Colonic mucosa (tissue), 4 donors: Measurements from ENCODE around the gene MAGEA1. TPM values are rescaled to one million over a fixed set of nuclear protein-coding genes. Genes with fewer than 3 reads are reported as not detected.
"Not testable (repeated sequence)": the region's sequence is repeated elsewhere in the genome, so short reads cannot be mapped to it uniquely, and the experiment has no call there.

Experiments used
- DNase-seq: peaks from one replicate; pipeline ENCODE4 v3.0.0-alpha.2; 2020
- H3K27ac ChIP-seq: fragments of 200-600 bp; one replicate; pipeline ENCODE4 v1.8.0; 2021
- H3K27me3 ChIP-seq: fragments of 200-600 bp; one replicate; pipeline ENCODE4 v1.8.0; 2021
- H3K36me3 ChIP-seq: fragments of 200-600 bp; one replicate; pipeline ENCODE4 v1.8.0; 2021
- H3K4me1 ChIP-seq: fragments of 200-600 bp; one replicate; pipeline ENCODE4 v1.8.0; 2021; ENCODE audit warnings: mild to moderate bottlenecking
- H3K4me3 ChIP-seq: fragments of 200-600 bp; one replicate; pipeline ENCODE4 v1.8.0; 2021
- H3K9ac ChIP-seq, 2 donors: one replicate each; pipeline ENCODE4 v1.7.0; 2013; ENCODE audit warnings: control low read depth in 2 of 2, low read depth in 2 of 2, low read length in 2 of 2
- H3K9me3 ChIP-seq: fragments of 200-600 bp; one replicate; pipeline ENCODE4 v1.8.0; 2021
- intact Hi-C: fragments of 100-400 bp; cut with DNase I; formaldehyde crosslinking; loops from one replicate; pipeline ENCODE4 v1.14.1; 2022
- total RNA-seq, 2 donors: library from RNA; stranded (reverse); fragmentation: NEBNext Ultra II Directional in 1 of 2; extraction: Animal tissue kit (Norgen Biotek cat#: 25700) in 1 of 2; gene quantifications; one replicate each; pipeline ENCODE4 v1.2.1, GENCODE V29; 2021
- TF ChIP-seq, protein P1 (sequence below): fragments of 200-600 bp; IDR thresholded peaks from one replicate; pipeline ENCODE4 v1.8.0; 2022; ENCODE audit warnings: antibody characterized with exemption, mild to moderate bottlenecking
- donor health status: healthy.
- donor health status: DM: no; HTN: no; CAD: no.
- donor health status: DM: no; HTN: no; CAD: no.

MAGEA1 gene
- total RNA-seq, 2 donors from 2014 or later, result not detected

DNA sequence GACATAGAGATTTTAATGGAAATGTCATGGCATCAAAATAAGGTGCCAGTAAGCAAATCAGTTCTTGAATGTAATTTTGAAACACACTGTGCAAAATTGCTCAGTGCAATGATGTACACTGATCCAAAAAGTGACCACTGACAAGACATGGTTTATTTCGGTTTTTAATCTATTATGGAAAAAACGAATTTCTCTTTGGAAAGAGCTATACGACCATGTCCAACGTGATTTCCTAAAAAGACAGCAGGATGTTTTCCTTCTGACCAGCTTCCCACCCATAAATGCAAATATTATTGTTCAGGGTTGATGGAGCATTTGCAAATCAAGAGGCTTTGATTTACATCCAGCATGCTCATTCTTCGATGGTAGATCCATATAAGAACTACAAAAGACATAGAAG lies 17.1 kb upstream of the MAGEA1 start:
- no peak for DNase-seq
- Histone ChIP-seq H3K4me1 (no peaks in the 10 kb centered on the region), H3K36me3 (no peaks in the 10 kb centered on the region), H3K9me3 (no peaks in the 10 kb centered on the region), H3K9ac (no peak overlapping the region), H3K27ac (no peak overlapping the region), H3K4me3 (no peak overlapping the region), H3K27me3 (no peaks in the 10 kb centered on the region)
- TF ChIP-seq, protein P1, sequence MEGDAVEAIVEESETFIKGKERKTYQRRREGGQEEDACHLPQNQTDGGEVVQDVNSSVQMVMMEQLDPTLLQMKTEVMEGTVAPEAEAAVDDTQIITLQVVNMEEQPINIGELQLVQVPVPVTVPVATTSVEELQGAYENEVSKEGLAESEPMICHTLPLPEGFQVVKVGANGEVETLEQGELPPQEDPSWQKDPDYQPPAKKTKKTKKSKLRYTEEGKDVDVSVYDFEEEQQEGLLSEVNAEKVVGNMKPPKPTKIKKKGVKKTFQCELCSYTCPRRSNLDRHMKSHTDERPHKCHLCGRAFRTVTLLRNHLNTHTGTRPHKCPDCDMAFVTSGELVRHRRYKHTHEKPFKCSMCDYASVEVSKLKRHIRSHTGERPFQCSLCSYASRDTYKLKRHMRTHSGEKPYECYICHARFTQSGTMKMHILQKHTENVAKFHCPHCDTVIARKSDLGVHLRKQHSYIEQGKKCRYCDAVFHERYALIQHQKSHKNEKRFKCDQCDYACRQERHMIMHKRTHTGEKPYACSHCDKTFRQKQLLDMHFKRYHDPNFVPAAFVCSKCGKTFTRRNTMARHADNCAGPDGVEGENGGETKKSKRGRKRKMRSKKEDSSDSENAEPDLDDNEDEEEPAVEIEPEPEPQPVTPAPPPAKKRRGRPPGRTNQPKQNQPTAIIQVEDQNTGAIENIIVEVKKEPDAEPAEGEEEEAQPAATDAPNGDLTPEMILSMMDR, result no peak
- intact Hi-C loops, result no loop called here

DNA sequence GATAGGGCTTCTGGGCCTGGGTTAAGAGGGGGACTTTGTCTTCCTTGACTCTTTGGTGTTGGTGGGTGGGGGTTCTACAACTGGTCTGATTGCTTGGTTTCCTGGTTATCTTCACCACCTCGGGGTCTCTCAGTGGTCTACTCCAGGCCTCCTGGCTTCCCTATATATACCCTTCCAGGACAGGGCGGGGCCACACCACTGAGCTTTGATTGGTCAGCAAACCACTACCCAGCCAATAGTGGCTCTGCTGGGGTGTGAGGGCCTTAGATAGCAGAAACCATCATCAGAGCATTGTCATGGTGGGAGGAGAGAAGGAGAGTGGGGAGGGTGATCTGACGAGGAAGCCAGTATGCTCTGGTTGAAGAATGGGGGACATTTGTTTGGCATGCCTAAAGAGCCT lies 14.4 kb upstream of the MAGEA1 start:
- TF ChIP-seq, protein P1, result no peak
- H3K9me3 ChIP-seq, result no peaks in the 10 kb centered on the region
- H3K4me1 ChIP-seq, result no peaks in the 10 kb centered on the region
- no peak for DNase-seq
- H3K27me3 ChIP-seq, result no peaks in the 10 kb centered on the region
- H3K27ac ChIP-seq, result no peak overlapping the region
- H3K4me3 ChIP-seq, result no peak overlapping the region
- H3K36me3 ChIP-seq, result no peaks in the 10 kb centered on the region
- intact Hi-C loops, result no loop called here
- H3K9ac ChIP-seq, result no peak overlapping the region

DNA sequence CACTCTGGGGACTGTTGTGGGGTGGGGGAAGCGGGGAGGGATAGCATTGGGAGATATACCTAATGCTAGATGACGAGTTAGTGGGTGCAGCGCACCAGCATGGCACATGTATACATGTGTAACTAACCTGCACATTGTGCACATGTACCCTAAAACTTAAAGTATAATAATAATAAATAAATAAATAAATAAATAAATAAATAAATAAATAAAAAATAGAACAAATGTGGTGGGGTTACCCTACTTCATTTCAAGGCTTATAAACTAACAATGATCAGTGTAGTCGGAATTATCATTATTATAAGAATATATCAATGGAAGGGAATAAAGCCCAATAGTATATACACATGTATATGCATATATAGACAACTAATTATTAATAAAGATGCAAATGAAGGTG lies 10.7 kb upstream of the MAGEA1 start:
- H3K4me1 ChIP-seq, H3K27me3 ChIP-seq, intact Hi-C loops, H3K9ac ChIP-seq, H3K36me3 ChIP-seq, H3K4me3 ChIP-seq, H3K27ac ChIP-seq, DNase-seq, H3K9me3 ChIP-seq: not testable (repeated sequence)

DNA sequence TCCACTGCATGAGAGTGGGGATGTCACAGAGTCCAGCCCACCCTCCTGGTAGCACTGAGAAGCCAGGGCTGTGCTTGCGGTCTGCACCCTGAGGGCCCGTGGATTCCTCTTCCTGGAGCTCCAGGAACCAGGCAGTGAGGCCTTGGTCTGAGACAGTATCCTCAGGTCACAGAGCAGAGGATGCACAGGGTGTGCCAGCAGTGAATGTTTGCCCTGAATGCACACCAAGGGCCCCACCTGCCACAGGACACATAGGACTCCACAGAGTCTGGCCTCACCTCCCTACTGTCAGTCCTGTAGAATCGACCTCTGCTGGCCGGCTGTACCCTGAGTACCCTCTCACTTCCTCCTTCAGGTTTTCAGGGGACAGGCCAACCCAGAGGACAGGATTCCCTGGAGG lies 2.7 kb downstream of the MAGEA1 start:
- Histone ChIP-seq H3K9ac (no peak overlapping the region), H3K36me3 (no peaks in the 10 kb centered on the region), H3K4me1 (no peaks in the 10 kb centered on the region), H3K9me3 (no peaks in the 10 kb centered on the region), H3K27me3 (no peaks in the 10 kb centered on the region), H3K4me3 (no peak overlapping the region), H3K27ac (no peak overlapping the region)
- no peak for DNase-seq
- TF ChIP-seq, protein P1, result no peak
- intact Hi-C loops, result no loop called here

DNA sequence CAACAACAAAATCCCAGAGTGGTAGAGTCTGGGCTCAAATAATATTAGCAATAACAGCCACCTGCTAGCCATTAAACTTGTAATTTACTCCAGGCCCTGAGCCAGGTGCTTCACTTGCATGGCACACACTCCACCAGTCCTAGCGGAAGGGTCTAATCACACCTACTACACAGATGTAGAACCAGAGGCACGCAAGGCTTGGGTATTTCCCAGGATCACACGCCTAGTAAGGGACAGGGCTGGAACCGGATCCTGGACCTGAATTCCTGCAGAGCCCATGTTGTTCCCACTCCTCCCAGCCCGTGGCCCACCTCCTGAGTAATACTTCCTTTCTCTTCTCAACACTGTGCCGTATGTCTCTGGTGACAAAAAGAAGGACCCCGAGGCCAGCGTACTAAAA lies 5.7 kb downstream of the MAGEA1 start:
- DNase-seq, result no peak
- Histone ChIP-seq H3K4me1 (no peaks in the 10 kb centered on the region), H3K9ac (no peak overlapping the region), H3K9me3 (no peaks in the 10 kb centered on the region), H3K27ac (no peak overlapping the region), H3K4me3 (no peak overlapping the region), H3K27me3 (no peaks in the 10 kb centered on the region), H3K36me3 (no peaks in the 10 kb centered on the region)
- TF ChIP-seq, protein P1, result no peak
- intact Hi-C loops, result no loop called here

DNA sequence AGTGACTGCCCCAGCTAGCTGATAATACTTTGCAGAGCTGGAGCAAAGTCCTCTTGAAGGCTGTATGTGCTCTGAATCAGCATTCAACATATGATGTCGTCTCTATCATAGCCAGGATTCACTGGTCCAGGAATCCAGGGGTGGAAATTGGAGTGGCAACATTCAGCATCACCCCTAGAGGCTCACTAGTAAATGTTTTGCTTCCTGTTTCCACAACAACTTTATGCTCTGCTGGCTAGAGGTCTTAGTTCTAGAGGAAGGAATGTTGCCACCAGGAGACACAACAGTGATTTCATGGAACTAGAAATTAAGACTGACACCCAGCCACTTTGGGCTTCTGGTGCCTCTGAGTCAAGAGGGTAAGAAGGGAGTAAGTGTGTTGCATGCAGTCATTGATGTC lies 11.3 kb downstream of the MAGEA1 start:
- DNase-seq, result no peak
- H3K9ac ChIP-seq, result no peak overlapping the region
- no peak overlapping the region for H3K27ac ChIP-seq
- no peaks in the 10 kb centered on the region for H3K9me3 ChIP-seq
- intact Hi-C loops, result no loop called here
- TF ChIP-seq, protein P1, result no peak
- no peaks in the 10 kb centered on the region for H3K36me3 ChIP-seq
- peaks cover 5% of the 10 kb centered on the region for H3K27me3 ChIP-seq
- H3K4me1 ChIP-seq, result no peaks in the 10 kb centered on the region
- no peak overlapping the region for H3K4me3 ChIP-seq
